ENCODE measurements around the gene TUBB4A.

- TF ChIP-seq CTCF (IDR thresholded peaks at IDR 0.05) (no peak), EZH2 (IDR thresholded peaks at IDR 0.05) (no peak), EZH2phosphoT487 (IDR thresholded peaks at IDR 0.05) (no peak)
Measured at GRCh38 chr19:6533000-6533328, 30.9 kb upstream of the TUBB4A start.
